K562 (cell line): ENCODE results near the gene CNOT10. TPM values are rescaled to one million over a fixed set of nuclear protein-coding genes. Genes with fewer than 3 reads are reported as not detected.

ENCODE experiments used
- CCAR2 ChIP-seq: fragments of 200-400 bp; formaldehyde crosslinking; IDR thresholded peaks from 2 replicates; pipeline ENCODE4 v1.6.1; 2017; ENCODE audit warnings: mild to moderate bottlenecking, low read depth, low read length
- CLOCK ChIP-seq: fragments of 250-450 bp; sonication (Bioruptor Pico); IDR thresholded peaks from 2 replicates; pipeline ENCODE4 v1.4.0; 2020; ENCODE audit warnings: mild to moderate bottlenecking, moderate library complexity, borderline replicate concordance
- DDX20 ChIP-seq: fragments of 450-650 bp; IDR thresholded peaks from 2 replicates; pipeline ENCODE4 v1.6.1; 2016; ENCODE audit warnings: missing genetic modification characterization, low read depth, mild to moderate bottlenecking, missing compliant biosample characterization, moderate library complexity
- ESRRA ChIP-seq: fragments of 450-650 bp; IDR thresholded peaks from 2 replicates; pipeline ENCODE4 v1.6.1; 2014; ENCODE audit warnings: low read depth, mild to moderate bottlenecking, moderate library complexity, borderline replicate concordance
- FOXK2 ChIP-seq, 2 experiments: fragments of 450-650 bp; IDR thresholded peaks in 1 of 2; conservative IDR thresholded peaks in 1 of 2; 2 replicates each; pipeline ENCODE4 v1.6.1; 2016; ENCODE audit warnings: low read depth in 2 of 2, mild to moderate bottlenecking in 1 of 2
- IRF9 ChIP-seq: fragments of 450-650 bp; IDR thresholded peaks from 2 replicates; pipeline ENCODE4 v1.6.1; 2016; ENCODE audit warnings: missing biosample characterization, missing genetic modification characterization
- MCM3 ChIP-seq: fragments of 450-650 bp; IDR thresholded peaks from 2 replicates; pipeline ENCODE4 v1.6.1; 2016
- MECOM ChIP-seq: fragments of 250-450 bp; sonication (Bioruptor Pico); IDR thresholded peaks from 2 replicates; pipeline ENCODE4 v1.8.0; 2022; ENCODE audit warnings: inconsistent platforms
- MEIS2 ChIP-seq: fragments of 450-650 bp; IDR thresholded peaks from 2 replicates; pipeline ENCODE4 v1.6.1; 2014; ENCODE audit warnings: mild to moderate bottlenecking; ENCODE audit not compliant: partially characterized antibody
- POLR2A ChIP-seq: fragments of 450-650 bp; conservative IDR thresholded peaks from 2 replicates; pipeline ENCODE4 v1.6.1; 2016
- STAG1 ChIP-seq: sonication (generic); formaldehyde crosslinking; IDR thresholded peaks from 2 replicates; pipeline ENCODE4 v1.5.0; 2020; ENCODE audit warnings: missing genetic modification reagents, borderline replicate concordance
- THRA ChIP-seq: fragments of 450-650 bp; IDR thresholded peaks from 2 replicates; pipeline ENCODE4 v1.6.1; 2017; ENCODE audit warnings: mild to moderate bottlenecking, moderate library complexity
- XRCC5 ChIP-seq: fragments of 200-400 bp; formaldehyde crosslinking; IDR thresholded peaks from 2 replicates; pipeline ENCODE4 v1.6.1; 2017; ENCODE audit warnings: low read depth, mild to moderate bottlenecking, low read length
- ZFP30 ChIP-seq: fragments of 250-450 bp; sonication (Bioruptor Pico); IDR thresholded peaks from 2 replicates; pipeline ENCODE4 v1.8.0; 2022; ENCODE audit warnings: moderate library complexity, mild to moderate bottlenecking, inconsistent platforms, borderline replicate concordance
- ZNF140 ChIP-seq: fragments of 250-450 bp; sonication (Bioruptor Pico); IDR thresholded peaks from 2 replicates; pipeline ENCODE4 v1.8.0; 2021; ENCODE audit warnings: moderate library complexity, mild to moderate bottlenecking, inconsistent platforms
- ZNF436 ChIP-seq: fragments of 250-450, 450-650 bp; sonication (Bioruptor Pico); formaldehyde crosslinking; IDR thresholded peaks from 2 replicates; pipeline ENCODE4 v1.7.0; 2020; ENCODE audit warnings: mild to moderate bottlenecking
- ZNF449 ChIP-seq: fragments of 250-450 bp; sonication (Bioruptor Pico); IDR thresholded peaks from 2 replicates; pipeline ENCODE4 v1.8.0; 2022; ENCODE audit warnings: moderate library complexity, mild to moderate bottlenecking, inconsistent platforms
- ZNF561 ChIP-seq: fragments of 450-650 bp; formaldehyde crosslinking; conservative IDR thresholded peaks from 2 replicates; pipeline ENCODE4 v1.4.0; 2020; ENCODE audit warnings: mild to moderate bottlenecking, moderate library complexity
- polyA plus RNA-seq, 8 experiments: library from polyadenylated mRNA; depleted of rRNA in 4 of 8; stranded (reverse) in 5 of 8; unstranded in 3 of 8; fragments of >200 nt; fragmentation: Nextera tagmentation in 2 of 8; fragmentation: Illumina TruSeq in 1 of 8; extraction: Ambion mirVana in 2 of 8; extraction: Trizol in 1 of 8; gene quantifications; 2 replicates each; pipeline versions ENCODE4 v1.2.1 to v1.2.3, GENCODE V29; 2011 to 2014; ENCODE audit warnings: inconsistent platforms in 1 of 8, missing spikeins in 1 of 8
- total RNA-seq, 7 experiments: library from RNA; depleted of rRNA in 6 of 7; stranded (reverse); fragments of >200 nt in 6 of 7; fragmentation: Illumina TruSeq in 2 of 7; extraction: Trizol in 2 of 7; gene quantifications; 2 replicates each; pipeline versions ENCODE4 v1.2.1 to v1.2.3, GENCODE V29; 2011 to 2021; ENCODE audit warnings: low replicate concordance in 1 of 7
- TF ChIP-seq, protein P1 (sequence below): fragments of 250-450 bp; sonication (Bioruptor Pico); IDR thresholded peaks from 2 replicates; pipeline ENCODE4 v1.5.0; 2021; ENCODE audit warnings: mild to moderate bottlenecking, borderline replicate concordance

The CNOT10 gene
- total and polyA plus RNA-seq, 9 of the 15 experiments (the other 6 are each of a cell fraction or from before 2014, with no cell fraction given): 35.7 to 114 (median 81.9) TPM

- TF ChIP-seq ZFP30 (no peak), ZNF140 (no peak), XRCC5 (peak; percentile 48; the same call in 1 of the 2 replicates), ZNF436 (CRISPR knock-in tag) (no peak), CCAR2 (no peak), IRF9 (no peak), ZNF449 (CRISPR knock-in tag) (no peak), MEIS2 (peak; percentile 47), ZNF561 (CRISPR knock-in tag) (no peak), THRA (no peak), POLR2A (peak; percentile 86), MECOM (CRISPR knock-in tag) (no peak), ESRRA (peak; percentile 66), FOXK2 (conservative IDR thresholded peaks at IDR 0.05 in 1 of 2, IDR thresholded peaks at IDR 0.05 in 1 of 2; ENCODE audit: low read depth in 2 of 2) (peak; percentile 90 to 99), MCM3 (no peak), CLOCK (CRISPR knock-in tag) (no peak), DDX20 (tag) (no peak), STAG1 (CRISPR knock-in tag) (no peak)
- TF ChIP-seq, protein P1, sequence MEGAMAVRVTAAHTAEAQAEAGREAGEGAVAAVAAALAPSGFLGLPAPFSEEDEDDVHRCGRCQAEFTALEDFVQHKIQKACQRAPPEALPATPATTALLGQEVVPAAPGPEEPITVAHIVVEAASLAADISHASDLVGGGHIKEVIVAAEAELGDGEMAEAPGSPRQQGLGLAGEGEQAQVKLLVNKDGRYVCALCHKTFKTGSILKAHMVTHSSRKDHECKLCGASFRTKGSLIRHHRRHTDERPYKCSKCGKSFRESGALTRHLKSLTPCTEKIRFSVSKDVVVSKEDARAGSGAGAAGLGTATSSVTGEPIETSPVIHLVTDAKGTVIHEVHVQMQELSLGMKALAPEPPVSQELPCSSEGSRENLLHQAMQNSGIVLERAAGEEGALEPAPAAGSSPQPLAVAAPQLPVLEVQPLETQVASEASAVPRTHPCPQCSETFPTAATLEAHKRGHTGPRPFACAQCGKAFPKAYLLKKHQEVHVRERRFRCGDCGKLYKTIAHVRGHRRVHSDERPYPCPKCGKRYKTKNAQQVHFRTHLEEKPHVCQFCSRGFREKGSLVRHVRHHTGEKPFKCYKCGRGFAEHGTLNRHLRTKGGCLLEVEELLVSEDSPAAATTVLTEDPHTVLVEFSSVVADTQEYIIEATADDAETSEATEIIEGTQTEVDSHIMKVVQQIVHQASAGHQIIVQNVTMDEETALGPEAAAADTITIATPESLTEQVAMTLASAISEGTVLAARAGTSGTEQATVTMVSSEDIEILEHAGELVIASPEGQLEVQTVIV (CRISPR knock-in tag): no peak
Observed at GRCh38 chr3:32684800-32685542, at the start of gene CNOT10 (continued).
